Measurements from ENCODE around the gene ARID1A. TPM values are rescaled to one million over a fixed set of nuclear protein-coding genes. Genes with fewer than 3 reads are reported as not detected.
A peak's percentile ranks its signal among the peaks of the same experiment; 100 is the strongest.
"Not testable (repeated sequence)": the region's sequence is repeated elsewhere in the genome, so short reads cannot be mapped to it uniquely, and the experiment has no call there.

The ARID1A gene
- polyA plus RNA-seq (2013), result 84.0 and 87.9 TPM in 2 replicates

GRCh38 chr1:26695356-26696118 lies at the start of gene ARID1A:
ARID1A (plus strand) TSS chr1:26696015; CDS start chr1:26696404, 389 bp downstream.
- Histone ChIP-seq H2BK120ac (ENCODE audit: insufficient read depth, low read length, poor library complexity) (peak within 1 kb of the TSS; percentile 98), H3K18ac (ENCODE audit: low read length) (peak within 1 kb of the TSS; percentile 98), H2AK5ac (ENCODE audit: low read length) (peak within 1 kb of the TSS; percentile 95), H3K36me3 (ENCODE audit: control insufficient read depth in 1 of 2, insufficient read depth in 2 of 2, low read length in 2 of 2) (peaks cover 0 to 1% of the 10 kb centered on the region in 2 experiments), H3K27ac (ENCODE audit: low read depth, low read length) (peak within 1 kb of the TSS; percentile 99), H2AFZ (ENCODE audit: insufficient read depth, low read length, poor library complexity) (peak within 1 kb of the TSS; percentile 45), H3K79me1 (ENCODE audit: low read length) (peaks cover 50% of the 10 kb centered on the region), H3K9me3 (ENCODE audit: insufficient read depth, low read depth, low read length) (no peaks in the 10 kb centered on the region), H2BK12ac (ENCODE audit: low read length) (peak within 1 kb of the TSS; percentile 86), H3K4me3 (ENCODE audit: low read depth, low read length) (peak within 1 kb of the TSS; percentile 97), H4K8ac (ENCODE audit: low read depth, low read length) (peak within 1 kb of the TSS; percentile 92), H4K12ac (ENCODE audit: low read depth, low read length) (peak within 1 kb of the TSS; percentile 94), H3K4ac (ENCODE audit: low read depth, low read length) (peak within 1 kb of the TSS; percentile 97), H4K91ac (ENCODE audit: low read depth, low read length) (peak within 1 kb of the TSS; percentile 98), H3K4me2 (ENCODE audit: low read length) (peak within 1 kb of the TSS; percentile 94), H2BK5ac (ENCODE audit: low read depth, low read length, poor library complexity) (peak within 1 kb of the TSS; percentile 100), H3K14ac (ENCODE audit: low read length) (peak within 1 kb of the TSS; percentile 99), H3K79me2 (ENCODE audit: control insufficient read depth, insufficient read depth, low read length, poor library complexity) (peaks cover 37% of the 10 kb centered on the region), H3K23ac (ENCODE audit: low read length) (peak within 1 kb of the TSS; percentile 58), H3K9ac (ENCODE audit: low read length) (peak within 1 kb of the TSS; percentile 99), H3K4me1 (ENCODE audit: control insufficient read depth in 1 of 2, insufficient read depth in 2 of 2, low read length in 2 of 2) (peaks cover 11 to 14% of the 10 kb centered on the region in 2 experiments), H3K27me3 (ENCODE audit: insufficient read depth, low read length) (no peaks in the 10 kb centered on the region)
- peak; percentile 97 to 99 for DNase-seq
- whole genome bisulfite sequencing (ENCODE audit: extremely low coverage, insufficient coverage, insufficient read length), result no CpG with 5 or more reads among the region's 80 CpGs

- Histone ChIP-seq H3K27ac (ENCODE audit: low read depth, low read length) (no peak overlapping the region), H2AFZ (ENCODE audit: insufficient read depth, low read length, poor library complexity) (no peak overlapping the region), H3K14ac (ENCODE audit: low read length) (no peak overlapping the region), H3K4me3 (ENCODE audit: low read depth, low read length) (no peak overlapping the region), H4K12ac (ENCODE audit: low read depth, low read length) (no peak overlapping the region), H3K4me1 (ENCODE audit: control insufficient read depth in 1 of 2, insufficient read depth in 2 of 2, low read length in 2 of 2) (no peaks in the 10 kb centered on the region), H3K36me3 (ENCODE audit: control insufficient read depth in 1 of 2, insufficient read depth in 2 of 2, low read length in 2 of 2) (no peaks in the 10 kb centered on the region), H2BK120ac (ENCODE audit: insufficient read depth, low read length, poor library complexity) (no peak overlapping the region), H2BK5ac (ENCODE audit: low read depth, low read length, poor library complexity) (no peak overlapping the region), H3K9me3 (ENCODE audit: insufficient read depth, low read depth, low read length) (no peaks in the 10 kb centered on the region), H3K4me2 (ENCODE audit: low read length) (no peak overlapping the region), H3K23ac (ENCODE audit: low read length) (no peak overlapping the region), H4K8ac (ENCODE audit: low read depth, low read length) (no peak overlapping the region), H3K27me3 (ENCODE audit: insufficient read depth, low read length) (no peaks in the 10 kb centered on the region), H2AK5ac (ENCODE audit: low read length) (no peak overlapping the region), H3K79me1 (ENCODE audit: low read length) (no peaks in the 10 kb centered on the region), H3K79me2 (ENCODE audit: control insufficient read depth, insufficient read depth, low read length, poor library complexity) (no peaks in the 10 kb centered on the region), H3K4ac (ENCODE audit: low read depth, low read length) (no peak overlapping the region), H4K91ac (ENCODE audit: low read depth, low read length) (no peak overlapping the region), H2BK12ac (ENCODE audit: low read length) (no peak overlapping the region), H3K18ac (ENCODE audit: low read length) (no peak overlapping the region), H3K9ac (ENCODE audit: low read length) (no peak overlapping the region)
- no peak for DNase-seq
- no CpG with 5 or more reads among the region's 2 CpGs for WGBS (ENCODE audit: extremely low coverage, insufficient coverage, insufficient read length)
Measured at GRCh38 chr1:26664802-26665201, 31.0 kb upstream of the ARID1A start.

GRCh38 chr1:26666855-26667254 lies 29.0 kb upstream of the ARID1A start:
- Histone ChIP-seq H3K36me3 (ENCODE audit: control insufficient read depth in 1 of 2, insufficient read depth in 2 of 2, low read length in 2 of 2) (no peaks in the 10 kb centered on the region), H3K18ac (ENCODE audit: low read length) (no peak overlapping the region), H2AK5ac (ENCODE audit: low read length) (no peak overlapping the region), H3K23ac (ENCODE audit: low read length) (no peak overlapping the region), H3K9me3 (ENCODE audit: insufficient read depth, low read depth, low read length) (peaks cover under 1% of the 10 kb centered on the region), H3K4me2 (ENCODE audit: low read length) (no peak overlapping the region), H3K79me1 (ENCODE audit: low read length) (no peaks in the 10 kb centered on the region), H3K14ac (ENCODE audit: low read length) (no peak overlapping the region), H3K4me3 (ENCODE audit: low read depth, low read length) (no peak overlapping the region), H3K27me3 (ENCODE audit: insufficient read depth, low read length) (no peaks in the 10 kb centered on the region), H3K4me1 (ENCODE audit: control insufficient read depth in 1 of 2, insufficient read depth in 2 of 2, low read length in 2 of 2) (no peaks in the 10 kb centered on the region), H3K9ac (ENCODE audit: low read length) (no peak overlapping the region), H3K79me2 (ENCODE audit: control insufficient read depth, insufficient read depth, low read length, poor library complexity) (no peaks in the 10 kb centered on the region), H2BK5ac (ENCODE audit: low read depth, low read length, poor library complexity) (no peak overlapping the region), H3K4ac (ENCODE audit: low read depth, low read length) (no peak overlapping the region), H2AFZ (ENCODE audit: insufficient read depth, low read length, poor library complexity) (no peak overlapping the region), H4K8ac (ENCODE audit: low read depth, low read length) (no peak overlapping the region), H3K27ac (ENCODE audit: low read depth, low read length) (no peak overlapping the region), H4K12ac (ENCODE audit: low read depth, low read length) (no peak overlapping the region), H2BK120ac (ENCODE audit: insufficient read depth, low read length, poor library complexity) (no peak overlapping the region), H4K91ac (ENCODE audit: low read depth, low read length) (no peak overlapping the region), H2BK12ac (ENCODE audit: low read length) (no peak overlapping the region)
- no CpG with 5 or more reads among the region's 1 CpG for WGBS (ENCODE audit: extremely low coverage, insufficient coverage, insufficient read length)
- DNase-seq, result no peak

- H3K4me2 ChIP-seq (ENCODE audit: low read length); H2AK5ac ChIP-seq (ENCODE audit: low read length): not testable (repeated sequence)
Measured at GRCh38 chr1:26668106-26668786, 27.6 kb upstream of the ARID1A start.

More at GRCh38 chr1:26668106-26668786, 27.6 kb upstream of the ARID1A start:
- no CpG with 5 or more reads among the region's 4 CpGs for WGBS (ENCODE audit: extremely low coverage, insufficient coverage, insufficient read length)
- not testable (repeated sequence) for H3K79me2 ChIP-seq (ENCODE audit: control insufficient read depth, insufficient read depth, low read length, poor library complexity); H4K91ac ChIP-seq (ENCODE audit: low read depth, low read length); H3K27me3 ChIP-seq (ENCODE audit: insufficient read depth, low read length); DNase-seq; H3K36me3 ChIP-seq (ENCODE audit: control insufficient read depth in 1 of 2, insufficient read depth in 2 of 2, low read length in 2 of 2); H3K4me1 ChIP-seq (ENCODE audit: control insufficient read depth in 1 of 2, insufficient read depth in 2 of 2, low read length in 2 of 2); H3K14ac ChIP-seq (ENCODE audit: low read length); H2BK12ac ChIP-seq (ENCODE audit: low read length); H3K27ac ChIP-seq (ENCODE audit: low read depth, low read length); H2BK120ac ChIP-seq (ENCODE audit: insufficient read depth, low read length, poor library complexity); H3K23ac ChIP-seq (ENCODE audit: low read length); H3K4ac ChIP-seq (ENCODE audit: low read depth, low read length); H2AFZ ChIP-seq (ENCODE audit: insufficient read depth, low read length, poor library complexity); H3K9me3 ChIP-seq (ENCODE audit: insufficient read depth, low read depth, low read length); H3K4me3 ChIP-seq (ENCODE audit: low read depth, low read length); H3K79me1 ChIP-seq (ENCODE audit: low read length); H3K18ac ChIP-seq (ENCODE audit: low read length); H3K9ac ChIP-seq (ENCODE audit: low read length); H4K8ac ChIP-seq (ENCODE audit: low read depth, low read length); H2BK5ac ChIP-seq (ENCODE audit: low read depth, low read length, poor library complexity); H4K12ac ChIP-seq (ENCODE audit: low read depth, low read length)

All from trophoblast cell (in vitro differentiated cells and primary cell).